Placental pericyte (primary cell): ENCODE results near the gene OR4C46. TPM values are rescaled to one million over a fixed set of nuclear protein-coding genes. Genes with fewer than 3 reads are reported as not detected.

ENCODE experiments used
- total RNA-seq: library from RNA; depleted of rRNA; stranded (reverse); fragments of >200 nt; gene quantifications from 2 replicates; pipeline ENCODE4 v1.2.3, GENCODE V29; 2012

Gene OR4C46
- total RNA-seq = not detected in 2 replicates

DNA sequence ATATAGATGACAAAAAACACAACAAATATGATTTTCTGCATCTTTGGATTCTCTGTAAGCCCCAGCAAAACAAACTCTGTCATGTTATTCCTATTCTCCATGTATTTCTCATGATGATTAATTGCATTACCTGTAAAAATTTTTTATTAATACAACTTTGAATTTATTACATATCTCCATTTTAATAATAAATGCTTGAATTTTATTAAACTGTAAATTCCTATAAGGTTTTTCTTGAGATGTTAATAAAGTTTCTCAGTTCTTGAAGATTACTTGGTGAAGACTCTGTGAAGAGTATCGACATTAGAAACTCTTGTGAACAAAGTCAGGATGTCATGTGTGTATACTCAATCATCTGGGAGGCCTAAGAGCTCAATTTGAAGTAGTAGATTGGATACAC lies at the start of gene OR4C46:
Gene OR4C46, minus strand, starts transcription at position 101 of the 400 bp plus-strand sequence. Its CDS starts 0 bp downstream, at position 101.

Other genes starting within 250 kb of the OR4C46 start
- gene OR4A5, start 102.8 kb upstream of the OR4C46 start, total RNA-seq = not detected in 2 replicates